B cell (primary cell): ENCODE data around the gene TMC3. TPM values are rescaled to one million over a fixed set of nuclear protein-coding genes. Genes with fewer than 3 reads are reported as not detected.

ENCODE experiments used
- ATAC-seq: fragments of 200-7000 bp; cut with Tn5 transposase; one replicate; pipeline ENCODE4 v1.10.0; 2021; ENCODE audit warnings: low read depth, mild to moderate bottlenecking, moderate number of reproducible peaks, moderate library complexity
- CTCF ChIA-PET: fragments of 350-600 bp; sonication (Branson Sonifier 250); formaldehyde crosslinking; loops from one replicate; lab custom pipeline; 2021; ENCODE audit warnings: antibody characterized with exemption, inconsistent platforms; lab: Charles Lee
- POLR2A ChIA-PET: fragments of 350-600 bp; sonication (Branson Sonifier 250); formaldehyde crosslinking; loops from one replicate; lab custom pipeline; 2021; ENCODE audit warnings: antibody characterized with exemption; lab: Charles Lee
- DNase-seq: peaks from one replicate; pipeline ENCODE4 v3.0.0; 2013
- H2AFZ ChIP-seq: 2 replicates; pipeline ENCODE4 v1.6.1; 2012; ENCODE audit warnings: mild to moderate bottlenecking, low read depth, low read length; ENCODE audit not compliant: insufficient read depth, poor library complexity, severe bottlenecking
- H3K27ac ChIP-seq, 2 donors: 1 replicate in 1 of 2; 2 replicates in 1 of 2; pipeline ENCODE4 v1.5.1; 2012 to 2013; ENCODE audit warnings: low read length in 2 of 2, mild to moderate bottlenecking in 2 of 2, moderate library complexity in 1 of 2
- H3K27me3 ChIP-seq, 4 experiments: fragments of 200-600 bp in 1 of 4; sonication (generic) in 1 of 4; replicated peaks in 1 of 4; 1 replicate in 2 of 4; 2 replicates in 2 of 4; pipeline versions ENCODE4 v1.6.1 to v1.7.0; 2013 to 2016; ENCODE audit warnings: low read length in 3 of 4, mild to moderate bottlenecking in 2 of 4, mixed read lengths in 1 of 4, moderate library complexity in 1 of 4; ENCODE audit not compliant: insufficient read depth in 4 of 4, control insufficient read depth in 3 of 4; ENCODE audit errors: control extremely low read depth in 1 of 4
- H3K36me3 ChIP-seq, 2 experiments: replicated peaks in 1 of 2; 1 replicate in 1 of 2; 2 replicates in 1 of 2; pipeline versions ENCODE4 v1.6.1 to v1.7.1; 2013; ENCODE audit warnings: low read length in 1 of 2; ENCODE audit not compliant: insufficient read depth in 2 of 2, control insufficient read depth in 1 of 2; ENCODE audit errors: control extremely low read depth in 1 of 2, extremely low read depth in 1 of 2
- H3K4me1 ChIP-seq, 2 donors: fragments of 200-600 bp in 1 of 2; sonication (generic) in 1 of 2; 1 replicate in 1 of 2; 2 replicates in 1 of 2; pipeline versions ENCODE4 v1.5.1 to v1.6.1; 2013 to 2017; ENCODE audit warnings: low read length in 2 of 2; ENCODE audit not compliant: control insufficient read depth in 2 of 2, insufficient read depth in 2 of 2
- H3K4me2 ChIP-seq: replicated peaks from 2 replicates; pipeline ENCODE3; 2012; ENCODE audit warnings: mild to moderate bottlenecking, low read depth, low read length; ENCODE audit not compliant: poor library complexity, severe bottlenecking
- H3K4me3 ChIP-seq, 5 experiments: fragments of 200-600 bp in 1 of 5; sonication (generic) in 1 of 5; 1 replicate in 3 of 5; 2 replicates in 2 of 5; pipeline versions ENCODE4 v1.5.1 to v1.7.0; 2011 to 2016; ENCODE audit warnings: low read length in 4 of 5, mild to moderate bottlenecking in 4 of 5, low read depth in 2 of 5, control low read depth in 1 of 5, moderate library complexity in 1 of 5; ENCODE audit not compliant: insufficient read depth in 1 of 5; ENCODE audit errors: control extremely low read depth in 1 of 5, extremely low read depth in 1 of 5
- H3K79me2 ChIP-seq: fragments of 200-600 bp; sonication (generic); one replicate; pipeline ENCODE4 v1.6.0; 2016; ENCODE audit warnings: low read length; ENCODE audit not compliant: control insufficient read depth, insufficient read depth
- H3K9ac ChIP-seq: fragments of 200-600 bp; sonication (generic); 2 replicates; pipeline ENCODE4 v1.6.1; 2017; ENCODE audit warnings: mild to moderate bottlenecking, low read length, moderate library complexity
- H3K9me3 ChIP-seq, 3 donors: one replicate each; pipeline versions ENCODE4 v1.6.1 to v1.7.1; 2013; ENCODE audit warnings: low read length in 2 of 3; ENCODE audit not compliant: control insufficient read depth in 2 of 3, insufficient read depth in 1 of 3; ENCODE audit errors: control extremely low read depth in 1 of 3
- H4K20me1 ChIP-seq: 2 replicates; pipeline ENCODE4 v1.6.0; 2012; ENCODE audit warnings: mild to moderate bottlenecking, low read length; ENCODE audit not compliant: insufficient read depth, control insufficient read depth, poor library complexity, severe bottlenecking
- H3K27ac Mint-ChIP-seq: one replicate; pipeline ENCODE4 v1.8.0; 2021; ENCODE audit warnings: mixed read lengths
- H3K27me3 Mint-ChIP-seq: one replicate; pipeline ENCODE4 v1.8.0; 2021; ENCODE audit warnings: mixed read lengths
- H3K4me1 Mint-ChIP-seq: one replicate; pipeline ENCODE4 v1.8.0; 2021; ENCODE audit warnings: mixed read lengths
- H3K4me3 Mint-ChIP-seq: one replicate; pipeline ENCODE4 v1.8.0; 2021; ENCODE audit warnings: mixed read lengths
- H3K9me3 Mint-ChIP-seq: one replicate; pipeline ENCODE4 v1.8.0; 2022; ENCODE audit warnings: mixed read lengths; ENCODE audit not compliant: insufficient read depth
- EZH2 ChIP-seq: IDR thresholded peaks from 2 replicates; pipeline ENCODE4 v1.6.1; 2012; ENCODE audit warnings: borderline replicate concordance, low read depth, mild to moderate bottlenecking, moderate library complexity, low read length; ENCODE audit not compliant: insufficient read depth, poor library complexity, severe bottlenecking
- WGBS: methylation state at CpG from one replicate; pipeline ENCODE4 v1.1.5; 2013; ENCODE audit warnings: missing lambda C conversion rate; ENCODE audit not compliant: insufficient coverage; 5-methylcytosine and 5-hydroxymethylcytosine counted together
- intact Hi-C: fragments of 100-400 bp; cut with micrococcal nuclease; formaldehyde crosslinking; loops from one replicate; pipeline ENCODE4 v1.10.0; 2022
- polyA plus RNA-seq: library from polyadenylated mRNA; depleted of rRNA; stranded (reverse); fragments of >200 nt; gene quantifications from 2 replicates; pipeline ENCODE4 v1.2.3, GENCODE V29; 2012
- total RNA-seq, 2 donors: library from RNA; stranded (reverse); fragments of 120-200 nt in 1 of 2; gene quantifications; 1 replicate in 1 of 2; 2 replicates in 1 of 2; pipeline versions ENCODE4 v1.2.3 to v1.2.4, GENCODE V29; 2013 to 2022
- TF ChIP-seq, protein P1 (sequence below): fragments of 200-600 bp; IDR thresholded peaks from one replicate; pipeline ENCODE4 v1.8.0; 2022; ENCODE audit warnings: antibody characterized with exemption, mild to moderate bottlenecking

Gene TMC3
- total and polyA plus RNA-seq, 2 donors (not counting 1 experiment from before 2014, with no cell fraction given), result not detected

DNA sequence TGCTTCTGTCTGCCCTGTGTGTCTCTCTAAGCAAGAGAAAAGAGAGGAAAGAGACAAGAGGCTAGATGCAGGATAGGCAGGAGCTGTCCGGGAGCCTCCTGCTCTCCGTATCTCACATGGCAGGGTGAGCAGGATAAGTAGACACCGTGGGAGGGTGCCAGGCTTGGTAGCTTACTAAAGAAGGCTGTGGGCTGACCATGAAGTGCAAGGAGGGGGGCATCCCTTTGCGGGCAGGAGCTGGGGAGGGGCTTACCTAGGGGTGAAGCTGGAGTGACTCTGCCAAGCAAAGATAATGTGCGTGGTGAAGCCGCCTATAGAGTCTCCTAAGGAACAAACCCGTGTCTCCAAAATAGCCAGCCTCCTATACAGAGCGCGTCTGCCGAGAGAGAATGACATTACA lies 33.7 kb upstream of the TMC3 start:
- TF ChIP-seq, protein P1, sequence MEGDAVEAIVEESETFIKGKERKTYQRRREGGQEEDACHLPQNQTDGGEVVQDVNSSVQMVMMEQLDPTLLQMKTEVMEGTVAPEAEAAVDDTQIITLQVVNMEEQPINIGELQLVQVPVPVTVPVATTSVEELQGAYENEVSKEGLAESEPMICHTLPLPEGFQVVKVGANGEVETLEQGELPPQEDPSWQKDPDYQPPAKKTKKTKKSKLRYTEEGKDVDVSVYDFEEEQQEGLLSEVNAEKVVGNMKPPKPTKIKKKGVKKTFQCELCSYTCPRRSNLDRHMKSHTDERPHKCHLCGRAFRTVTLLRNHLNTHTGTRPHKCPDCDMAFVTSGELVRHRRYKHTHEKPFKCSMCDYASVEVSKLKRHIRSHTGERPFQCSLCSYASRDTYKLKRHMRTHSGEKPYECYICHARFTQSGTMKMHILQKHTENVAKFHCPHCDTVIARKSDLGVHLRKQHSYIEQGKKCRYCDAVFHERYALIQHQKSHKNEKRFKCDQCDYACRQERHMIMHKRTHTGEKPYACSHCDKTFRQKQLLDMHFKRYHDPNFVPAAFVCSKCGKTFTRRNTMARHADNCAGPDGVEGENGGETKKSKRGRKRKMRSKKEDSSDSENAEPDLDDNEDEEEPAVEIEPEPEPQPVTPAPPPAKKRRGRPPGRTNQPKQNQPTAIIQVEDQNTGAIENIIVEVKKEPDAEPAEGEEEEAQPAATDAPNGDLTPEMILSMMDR, result no peak
- TF ChIP-seq EZH2, result no peak
- Histone ChIP-seq H3K4me3 (no peak overlapping the region), H4K20me1 (no peaks in the 10 kb centered on the region), H2AFZ (no peak overlapping the region), H3K4me1 (no peaks in the 10 kb centered on the region), H3K27me3 (no peaks in the 10 kb centered on the region), H3K79me2 (no peaks in the 10 kb centered on the region), H3K9me3 (peaks cover 0 to 4% (median 0%) of the 10 kb centered on the region in 3 donors), H3K27ac (no peak overlapping the region), H3K9ac (no peak overlapping the region), H3K4me2 (no peak overlapping the region), H3K36me3 (no peaks in the 10 kb centered on the region)
- Mint-ChIP-seq H3K27ac (no peak overlapping the region), H3K4me1 (no peaks in the 10 kb centered on the region), H3K27me3 (peaks cover 14% of the 10 kb centered on the region), H3K4me3 (no peak overlapping the region), H3K9me3 (no peaks in the 10 kb centered on the region)
- ChIA-PET CTCF (interaction anchor here (0.7 to 3.3 kb wide), 4 partner anchors 133 to 790 kb away, joined by 3 to 17 read pairs (median 4); no protein-coding TSS in a partner anchor), POLR2A (no interaction called here)
- no peak for ATAC-seq
- 81% methylated on average over 6 of the region's 10 CpGs for WGBS
- DNase-seq, result no peak
- intact Hi-C loops, result no loop called here

DNA sequence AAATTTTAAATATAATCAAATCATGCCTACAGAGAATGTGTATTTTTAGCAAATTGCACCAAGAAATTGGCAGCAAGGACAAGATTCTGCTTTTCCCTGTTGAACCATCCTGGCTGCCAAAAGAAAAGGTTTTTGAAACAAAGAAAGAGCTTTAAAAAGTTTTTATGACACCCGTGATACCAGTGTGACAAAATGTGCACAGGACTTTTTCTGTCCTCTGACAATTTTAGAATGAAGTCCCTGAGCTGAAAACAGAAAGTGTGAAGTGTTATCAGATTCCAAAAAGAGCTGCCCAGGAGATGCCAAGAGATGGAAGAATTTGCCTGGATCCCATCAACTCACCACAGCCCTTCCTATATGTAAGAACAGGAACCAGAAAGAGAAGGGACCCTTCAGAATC lies 33.2 kb upstream of the TMC3 start:
- Histone ChIP-seq H3K79me2 (no peaks in the 10 kb centered on the region), H4K20me1 (no peaks in the 10 kb centered on the region), H3K4me1 (no peaks in the 10 kb centered on the region), H3K27me3 (no peaks in the 10 kb centered on the region), H3K4me2 (no peak overlapping the region), H3K27ac (no peak overlapping the region), H3K9ac (no peak overlapping the region), H2AFZ (no peak overlapping the region), H3K4me3 (no peak overlapping the region), H3K9me3 (peaks cover 0 to 4% (median 0%) of the 10 kb centered on the region in 3 donors), H3K36me3 (no peaks in the 10 kb centered on the region)
- ChIA-PET POLR2A (no interaction called here), CTCF (interaction anchor here (0.7 to 3.3 kb wide), 7 partner anchors 72 to 791 kb away, joined by 3 to 17 read pairs (median 3); partner anchors contain the start of gene STARD5)
- DNase-seq (no peak), ATAC-seq (no peak)
- Mint-ChIP-seq H3K27ac (no peak overlapping the region), H3K27me3 (peaks cover 14% of the 10 kb centered on the region), H3K4me3 (no peak overlapping the region), H3K9me3 (no peaks in the 10 kb centered on the region), H3K4me1 (no peaks in the 10 kb centered on the region)
- intact Hi-C loops, result no loop called here
- WGBS, result 89% methylated on average over 1 of the region's 1 CpG
- TF ChIP-seq EZH2, result no peak
- TF ChIP-seq, protein P1, result no peak
